HepG2 (cell line): ENCODE measurements around the gene WASF1. TPM values are rescaled to one million over a fixed set of nuclear protein-coding genes. Genes with fewer than 3 reads are reported as not detected.

Experiments
- EZH2 ChIP-seq: conservative IDR thresholded peaks from 2 replicates; pipeline ENCODE4 v1.6.1; 2012; ENCODE audit warnings: mild to moderate bottlenecking, low read depth, low read length, moderate library complexity
- IRF1 ChIP-seq: sonication (generic); formaldehyde crosslinking; IDR thresholded peaks from 2 replicates; pipeline ENCODE4 v1.4.0; 2020; ENCODE audit warnings: low read depth, mild to moderate bottlenecking, missing genetic modification reagents
- MXD1 ChIP-seq: sonication (generic); formaldehyde crosslinking; IDR thresholded peaks from 2 replicates; pipeline ENCODE4 v1.4.0; 2020; ENCODE audit warnings: mild to moderate bottlenecking, missing genetic modification reagents
- PRDM4 ChIP-seq: sonication (generic); formaldehyde crosslinking; IDR thresholded peaks from 2 replicates; pipeline ENCODE4 v1.9.0; 2021; ENCODE audit warnings: missing genetic modification reagents, borderline replicate concordance
- TBL1XR1 ChIP-seq: fragments of 150-350 bp; IDR thresholded peaks from 2 replicates; pipeline ENCODE4 v1.6.1; 2014; ENCODE audit warnings: borderline replicate concordance, low read length; ENCODE audit not compliant: partially characterized antibody
- TEAD2 ChIP-seq: sonication (generic); formaldehyde crosslinking; IDR thresholded peaks from 2 replicates; pipeline ENCODE4 v1.9.0; 2021; ENCODE audit warnings: missing genetic modification reagents
- TERF1 ChIP-seq: sonication (generic); formaldehyde crosslinking; IDR thresholded peaks from 2 replicates; pipeline ENCODE4 v1.8.0; 2022; ENCODE audit warnings: mild to moderate bottlenecking, missing genetic modification reagents, moderate library complexity
- TFDP2 ChIP-seq: sonication (generic); formaldehyde crosslinking; IDR thresholded peaks from 2 replicates; pipeline ENCODE4 v1.4.0; 2020; ENCODE audit warnings: missing genetic modification reagents
- THAP9 ChIP-seq: sonication (generic); formaldehyde crosslinking; IDR thresholded peaks from 2 replicates; pipeline ENCODE4; 2020; ENCODE audit warnings: missing genetic modification reagents, mild to moderate bottlenecking, borderline replicate concordance
- ZBTB34 ChIP-seq: sonication (generic); formaldehyde crosslinking; IDR thresholded peaks from 2 replicates; pipeline ENCODE4 v1.8.0; 2022; ENCODE audit warnings: mild to moderate bottlenecking, missing genetic modification reagents
- ZBTB43 ChIP-seq: sonication (generic); formaldehyde crosslinking; conservative IDR thresholded peaks from 2 replicates; pipeline ENCODE4 v1.4.0; 2020; ENCODE audit warnings: missing genetic modification reagents
- ZMYM4 ChIP-seq: sonication (generic); formaldehyde crosslinking; IDR thresholded peaks from 2 replicates; pipeline ENCODE4 v1.8.1; 2023; ENCODE audit warnings: mild to moderate bottlenecking, missing genetic modification reagents
- ZNF619 ChIP-seq: sonication (generic); formaldehyde crosslinking; IDR thresholded peaks from 2 replicates; pipeline ENCODE4 v1.4.0; 2020; ENCODE audit warnings: mild to moderate bottlenecking, missing genetic modification reagents
- ZNF737 ChIP-seq: sonication (generic); formaldehyde crosslinking; IDR thresholded peaks from 2 replicates; pipeline ENCODE4 v1.5.0; 2020; ENCODE audit warnings: missing genetic modification reagents, mild to moderate bottlenecking, borderline replicate concordance
- polyA plus RNA-seq, 8 experiments: library from polyadenylated mRNA; depleted of rRNA in 3 of 8; stranded (reverse) in 7 of 8; unstranded in 1 of 8; fragments of >200 nt; fragmentation: Illumina TruSeq in 4 of 8; extraction: Trizol in 4 of 8; gene quantifications; 2 replicates each; pipeline versions ENCODE4 v1.2.1 to v1.2.3, GENCODE V29; 2011 to 2016; ENCODE audit warnings: low read depth in 4 of 8, missing spikeins in 1 of 8, mixed read lengths in 1 of 8; ENCODE audit not compliant: insufficient read depth in 1 of 8
- total RNA-seq, 5 experiments: library from RNA; depleted of rRNA; stranded (reverse); fragments of >200 nt; fragmentation: Illumina TruSeq; extraction: Trizol; gene quantifications; 2 replicates each; pipeline ENCODE4 v1.2.3, GENCODE V29; 2016; ENCODE audit warnings: low read depth in 1 of 5

Gene WASF1
- total and polyA plus RNA-seq, 2 of the 13 experiments (the other 11 are each of a cell fraction or from before 2014, with no cell fraction given) = 8.5 to 17.3 TPM

GRCh38 chr6:110179406-110180227 is at the start of gene WASF1 (continued):
- TF ChIP-seq PRDM4 (no peak), ZBTB43 (peak; percentile 56; the same call in 1 of the 2 replicates), EZH2 (no peak), IRF1 (CRISPR knock-in tag) (no peak), TERF1 (CRISPR knock-in tag) (peak; percentile 52; the same call in 1 of the 2 replicates), TBL1XR1 (no peak), ZMYM4 (CRISPR knock-in tag) (no peak; the same call in 1 of the 2 replicates), ZNF619 (CRISPR knock-in tag) (peak; percentile 56; the same call in 1 of the 2 replicates), THAP9 (CRISPR knock-in tag) (peak; percentile 64; the same call in 1 of the 2 replicates), TFDP2 (peak; percentile 15; the same call in 1 of the 2 replicates), TEAD2 (no peak), ZBTB34 (CRISPR knock-in tag) (0 out of 2 replicates have a peak, but pooled peaks have one; percentile 19), MXD1 (CRISPR knock-in tag) (peak; percentile 34; the same call in 1 of the 2 replicates), ZNF737 (CRISPR knock-in tag) (no peak)
